Suppressor macrophage treated with lipopolysaccharide for 4 hours (primary cell): ENCODE results near the gene GALNT1.

Experiments
- DNase-seq: peaks from one replicate; pipeline ENCODE4 v3.0.0-alpha.2; 2020

GALNT1 gene

DNA sequence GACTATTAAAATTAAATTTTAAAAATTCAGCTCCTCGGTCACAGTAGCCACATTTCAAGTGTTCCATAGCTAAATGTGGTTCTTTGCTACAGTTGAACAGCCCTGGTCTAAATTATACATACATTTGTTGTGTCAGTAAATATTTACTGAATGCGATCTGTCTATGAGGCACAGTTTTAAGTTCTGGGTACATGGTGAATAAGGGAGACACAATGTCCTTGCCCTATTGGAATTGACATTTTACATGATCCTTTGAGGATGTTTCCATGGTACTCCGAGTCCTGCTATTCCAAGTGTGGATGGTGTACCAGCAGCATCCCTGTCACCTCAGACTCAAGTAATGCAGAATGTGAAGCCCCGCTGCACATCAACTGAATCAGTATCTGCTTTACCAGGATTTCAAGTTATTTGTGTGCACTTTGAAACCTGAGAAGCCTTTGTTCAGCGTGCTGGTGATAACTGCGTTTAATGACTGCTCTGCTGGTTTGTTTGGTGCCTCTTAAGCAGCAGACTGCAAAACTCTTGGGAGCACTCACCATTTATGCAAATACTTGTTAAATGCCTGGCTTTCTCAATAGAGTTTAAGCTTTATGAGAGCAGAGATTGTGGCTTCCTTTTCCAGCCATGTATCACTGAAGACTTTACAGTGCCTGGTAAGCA, 1.5 kb downstream of the GALNT1 start:
- DNase-seq, result no peak

DNA sequence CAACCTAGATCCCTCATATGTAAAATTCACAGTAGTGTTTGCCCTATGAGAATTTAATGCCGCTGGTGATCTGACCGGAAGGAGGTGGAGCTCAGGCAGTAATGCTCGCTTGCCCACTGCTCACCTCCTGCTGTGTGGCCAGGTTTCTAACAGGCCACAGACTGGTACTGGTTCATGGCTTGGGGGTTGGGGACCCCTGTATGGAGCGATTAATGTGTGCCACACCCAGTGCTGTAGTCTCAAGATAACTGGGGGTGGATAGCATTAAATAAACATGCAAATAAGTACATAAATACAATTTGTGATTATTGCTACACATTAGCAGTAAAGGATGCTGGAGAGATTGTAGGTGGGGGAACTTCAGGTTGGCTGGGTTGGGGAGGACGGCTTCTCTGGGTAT, 3.2 kb downstream of the GALNT1 start:
- no peak for DNase-seq

DNA sequence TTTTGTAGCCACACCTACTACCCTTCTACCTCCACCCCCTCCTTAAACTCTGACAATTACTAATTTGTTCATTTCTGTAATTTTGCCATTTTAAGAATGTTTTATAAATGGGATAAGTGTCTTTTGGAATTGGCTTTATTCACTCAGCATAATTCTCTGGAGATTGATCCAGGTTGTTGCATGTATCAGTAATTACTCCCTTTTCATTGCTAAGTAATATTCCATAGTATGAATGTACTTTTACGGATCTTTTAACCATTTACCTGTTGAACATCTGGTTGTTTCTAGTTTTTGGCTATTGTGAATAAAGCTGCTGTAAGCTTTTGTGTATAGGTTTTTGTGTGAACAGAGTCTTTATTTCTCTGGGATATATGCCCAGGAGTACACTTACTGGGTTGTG, 4.1 kb downstream of the GALNT1 start:
- no peak for DNase-seq

DNA sequence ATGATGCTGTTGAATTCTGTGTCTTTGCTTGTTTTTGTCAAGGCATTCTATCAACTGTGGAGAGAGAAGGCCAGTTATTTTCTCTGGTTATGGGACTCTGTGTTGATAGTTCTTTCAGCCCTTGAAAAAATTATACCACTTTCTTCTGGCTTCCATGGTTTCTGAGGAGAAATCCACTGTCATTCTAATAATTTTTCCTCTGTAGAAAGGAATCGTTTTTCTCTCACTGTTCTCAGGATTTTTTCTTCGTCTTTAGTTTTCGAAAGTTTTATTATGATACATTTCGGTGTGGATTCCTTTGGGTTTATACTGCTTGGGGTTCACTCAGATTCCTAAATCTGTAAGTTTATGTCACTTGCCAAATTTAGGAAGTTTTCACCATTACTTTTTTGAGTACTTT, 6.6 kb downstream of the GALNT1 start:
- DNase-seq, result no peak

DNA sequence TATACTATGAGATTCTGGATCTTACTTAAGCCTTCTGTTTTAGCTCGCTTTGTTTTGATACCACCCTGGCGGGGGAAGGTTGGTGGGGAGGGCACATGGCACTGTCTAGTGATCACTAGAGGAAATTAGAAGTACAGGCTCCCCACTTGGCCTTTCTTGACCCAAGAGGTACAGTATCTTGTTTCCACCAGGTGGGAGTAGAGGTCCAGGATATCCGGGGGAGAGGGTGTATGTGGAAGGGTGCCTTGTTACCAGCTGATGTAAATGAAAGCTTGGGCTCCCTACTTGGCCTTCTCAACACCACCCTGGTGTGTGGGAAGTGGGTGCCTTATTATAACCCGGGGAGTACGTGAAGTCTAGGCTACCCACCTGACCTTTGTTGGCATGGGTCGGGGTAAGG, 7.5 kb downstream of the GALNT1 start:
- no peak for DNase-seq

DNA sequence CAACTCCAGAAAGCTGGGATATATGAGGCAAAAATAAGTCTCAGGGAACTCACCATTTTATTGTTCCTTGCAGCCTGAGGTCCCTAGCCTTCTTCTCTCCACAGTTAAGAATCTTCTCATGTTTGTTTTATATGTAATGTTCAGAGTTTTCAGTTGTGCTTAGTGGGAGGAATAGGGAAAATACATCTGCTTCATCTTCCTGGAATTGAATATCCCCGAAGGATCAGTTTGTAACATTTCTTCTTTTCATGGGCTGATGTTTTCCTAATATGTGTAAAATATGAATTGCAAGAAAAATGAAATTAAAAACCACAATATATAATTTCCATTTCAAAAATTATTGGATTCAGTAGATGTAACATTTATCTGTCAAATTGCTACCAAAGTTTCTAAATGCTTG, 8.0 kb downstream of the GALNT1 start:
- DNase-seq, result no peak

DNA sequence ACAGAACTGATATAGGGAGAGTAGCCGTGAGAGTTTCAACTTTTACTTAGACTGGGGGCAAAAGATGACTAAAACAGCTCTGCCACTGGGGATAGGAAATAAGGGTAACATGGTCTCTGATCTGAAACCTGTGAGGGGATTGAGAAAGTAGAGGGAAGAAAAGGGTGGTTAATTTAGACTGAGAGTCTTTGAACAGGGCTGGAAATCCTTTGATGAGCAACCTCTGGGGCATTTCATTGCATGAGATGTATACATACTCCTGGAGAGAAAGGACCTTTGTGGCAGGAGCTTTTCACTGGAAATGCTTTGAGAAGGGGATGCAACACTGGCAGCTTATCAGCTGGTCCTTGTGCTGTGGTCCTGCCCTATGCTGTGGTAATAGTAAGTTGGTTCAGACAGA, 9.4 kb downstream of the GALNT1 start:
- DNase-seq, result no peak

DNA sequence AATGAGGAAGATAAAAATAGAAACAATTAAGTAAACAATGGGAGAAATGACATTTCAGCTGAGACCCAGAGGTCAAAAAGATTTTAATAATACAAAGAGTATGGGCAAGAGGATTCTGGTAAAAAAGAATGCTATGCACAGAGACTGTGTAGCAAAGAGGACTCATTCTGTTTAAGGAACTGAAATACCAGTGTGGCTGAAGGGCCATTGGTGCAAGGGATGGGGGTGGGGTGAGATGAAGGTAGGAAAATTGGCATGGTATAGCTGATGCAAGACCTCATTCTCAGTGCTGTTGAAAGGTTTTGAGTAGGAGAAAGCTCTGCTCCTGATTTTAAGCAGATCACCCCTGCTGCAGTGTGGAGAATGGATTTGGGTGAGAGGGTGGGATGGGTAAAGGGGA, 10.8 kb downstream of the GALNT1 start:
- DNase-seq, result peak; percentile 37

DNA sequence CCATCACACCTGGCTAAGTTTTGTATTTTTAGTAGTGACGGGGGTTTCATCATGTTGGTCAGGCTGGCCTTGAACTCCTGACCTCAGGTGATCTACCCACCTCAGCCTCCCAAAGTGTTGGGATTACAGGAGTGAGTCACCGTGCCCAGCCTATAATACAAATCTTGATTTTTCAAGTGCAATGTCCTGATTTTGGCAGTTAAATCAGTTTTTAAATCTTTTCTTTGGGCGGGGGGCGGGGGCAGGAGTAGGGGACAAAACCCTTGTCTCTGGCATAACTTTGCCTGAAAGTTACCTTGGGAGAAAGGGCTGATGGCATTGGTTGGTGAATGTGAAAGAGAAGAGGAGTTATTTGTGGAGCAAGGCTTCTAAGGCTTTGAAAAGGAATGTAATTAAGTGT, 12.3 kb downstream of the GALNT1 start:
- DNase-seq, result no peak

DNA sequence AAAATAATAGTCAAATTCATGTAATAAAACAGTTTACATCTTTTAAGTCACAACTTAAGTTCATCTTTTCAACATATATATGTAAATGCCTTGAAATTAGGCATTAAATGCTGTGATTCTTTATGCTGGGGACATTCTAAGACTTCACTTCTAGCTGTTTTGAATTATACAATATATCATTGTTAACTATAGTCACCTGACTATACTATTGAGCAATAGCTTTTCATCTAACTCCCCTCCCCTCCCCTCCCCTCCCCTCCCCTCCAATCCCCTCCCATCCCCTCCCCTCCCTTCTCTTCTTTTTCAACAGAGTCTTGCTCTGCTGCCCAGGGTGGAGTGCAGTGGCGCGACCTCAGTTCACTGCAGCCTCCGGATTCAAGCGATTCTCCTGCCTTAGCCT, 16.2 kb downstream of the GALNT1 start:
- no peak for DNase-seq

DNA sequence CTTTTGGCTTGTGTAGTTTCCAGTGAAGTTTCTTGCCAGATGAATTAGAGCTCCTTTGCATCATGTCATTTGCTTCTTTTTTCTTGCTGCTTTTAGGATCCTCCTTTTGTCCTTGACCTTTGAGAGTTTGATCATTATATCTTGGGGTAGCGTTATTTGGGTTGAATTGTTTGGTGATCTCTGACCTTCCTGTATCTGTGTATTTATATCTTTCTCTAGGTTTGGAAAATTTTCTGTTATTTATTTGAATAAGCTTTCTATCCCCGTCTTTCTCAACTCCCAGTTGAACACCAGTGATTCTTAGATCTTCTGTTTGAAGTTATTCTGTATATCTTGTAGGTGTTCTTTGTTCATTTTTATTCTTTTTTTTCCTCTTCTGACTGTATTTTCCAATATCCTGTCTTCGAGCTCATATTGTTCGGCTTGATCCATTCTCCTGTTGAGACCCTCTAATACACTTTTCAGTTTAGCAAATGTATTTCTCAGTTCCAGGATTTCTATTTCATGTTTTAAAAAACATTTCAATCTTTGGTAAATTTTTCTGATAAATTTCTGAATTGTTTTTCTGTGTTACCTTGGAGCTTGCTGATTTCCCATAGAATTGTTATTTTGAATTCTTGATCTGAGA, 20.8 kb downstream of the GALNT1 start:
- no peak for DNase-seq

DNA sequence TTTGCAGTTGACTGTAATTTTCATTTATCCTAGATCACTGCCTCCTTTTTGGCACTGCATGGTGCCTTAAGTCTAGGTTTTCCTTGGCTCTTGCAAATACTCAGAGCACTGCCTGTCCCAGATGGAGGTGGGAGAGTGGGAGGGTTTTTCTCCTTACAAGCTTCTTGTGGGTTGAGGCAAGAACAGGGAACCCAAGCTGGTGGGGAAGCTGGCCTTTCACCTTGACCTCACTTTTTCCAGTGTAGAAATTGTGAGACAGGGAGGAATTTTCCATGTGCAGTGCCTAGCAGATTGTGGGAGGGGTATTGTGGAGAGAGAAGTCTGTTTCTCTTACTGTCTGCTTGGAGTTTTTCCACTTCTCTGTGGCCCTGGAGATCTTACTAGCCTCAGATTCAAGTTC, 21.5 kb downstream of the GALNT1 start:
- no peak for DNase-seq

DNA sequence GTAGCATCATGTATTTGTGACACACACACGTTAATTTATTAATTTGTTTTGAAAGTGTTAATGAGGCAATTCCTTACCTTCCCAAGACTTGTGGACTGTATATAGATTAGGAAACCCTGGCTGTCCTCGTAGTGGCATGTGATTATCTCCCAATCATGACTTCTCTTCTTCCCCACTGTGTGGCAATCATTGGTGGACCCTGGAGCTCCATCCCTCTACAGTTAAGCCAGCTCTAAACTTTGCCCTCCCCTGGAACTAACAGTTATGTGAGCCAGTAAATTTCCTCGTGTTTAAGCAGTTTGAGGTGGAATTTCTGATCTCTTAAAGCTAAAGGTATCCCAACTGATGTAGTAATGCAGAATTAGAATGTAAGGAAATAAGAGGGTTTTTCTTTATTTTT, 22.0 kb downstream of the GALNT1 start:
- no peak for DNase-seq

DNA sequence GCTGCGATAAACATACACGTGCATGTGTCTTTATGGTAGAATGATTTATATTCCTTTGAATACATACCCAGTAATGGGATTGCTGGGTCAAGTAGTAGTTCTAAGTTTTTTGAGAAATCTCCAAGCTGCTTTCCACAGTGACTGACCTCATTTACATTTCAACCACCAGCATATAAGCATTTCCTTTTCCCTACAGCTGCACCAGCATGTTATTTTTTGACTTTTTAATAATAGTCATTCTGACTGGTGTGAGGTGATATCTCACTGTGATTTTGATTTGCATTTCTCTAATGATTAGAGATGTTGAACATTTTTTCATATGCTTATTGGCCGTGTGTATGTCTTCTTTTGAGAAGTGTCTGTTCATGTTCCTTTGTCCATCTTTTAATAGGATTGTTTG, 22.8 kb downstream of the GALNT1 start:
- no peak for DNase-seq

DNA sequence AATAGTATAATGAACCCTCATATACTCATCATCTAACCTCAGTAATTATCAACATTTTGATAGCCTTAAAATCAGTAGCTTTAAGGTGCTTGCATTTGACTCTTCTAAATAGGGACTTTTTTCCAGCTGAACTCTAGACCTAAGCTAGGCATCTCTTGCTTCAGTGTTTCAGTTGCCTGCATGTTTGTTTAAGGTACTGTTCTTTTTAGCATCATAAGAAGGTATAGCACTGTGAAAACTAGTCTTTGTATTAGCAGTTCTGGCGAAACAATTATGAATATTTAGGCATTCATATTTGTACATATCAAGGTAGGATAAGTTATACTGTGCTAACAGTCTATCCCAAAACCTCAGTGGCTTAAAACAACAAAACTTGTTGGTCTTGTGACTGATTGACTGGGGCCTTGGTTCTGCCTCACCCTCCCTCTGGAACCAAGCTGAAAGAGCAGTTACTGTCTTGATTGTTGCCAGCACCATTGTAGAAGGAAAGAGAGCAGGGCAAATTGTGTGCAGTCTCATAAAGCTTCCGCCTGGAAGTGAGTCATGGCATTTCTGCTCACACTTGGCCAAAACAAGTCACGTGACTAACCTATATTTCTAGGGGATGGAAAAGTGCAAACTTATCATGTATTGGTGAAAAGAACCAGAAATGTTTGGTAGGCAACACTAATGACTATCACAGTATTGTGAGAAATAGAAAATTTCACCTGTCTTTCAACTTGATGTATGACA, 24.3 kb downstream of the GALNT1 start:
- no peak for DNase-seq

DNA sequence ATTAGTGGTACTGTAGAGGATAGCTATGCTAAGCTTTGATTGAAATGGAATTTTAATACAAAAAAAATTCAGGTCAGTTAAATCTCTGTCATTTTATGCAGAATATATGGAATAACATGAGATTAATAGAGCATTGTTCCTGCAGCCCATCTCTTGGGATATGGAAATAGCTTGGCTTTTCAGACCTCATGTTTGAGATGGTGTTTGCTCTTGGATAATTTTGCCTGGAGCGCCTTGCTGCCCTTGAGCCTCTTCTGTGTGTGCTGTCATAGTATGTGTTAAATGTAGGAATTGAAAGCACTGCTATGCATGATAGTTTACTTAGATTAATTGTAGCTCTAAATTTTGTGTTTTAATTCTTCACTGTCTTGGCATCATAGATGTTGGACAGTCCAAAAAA, 27.7 kb downstream of the GALNT1 start:
- DNase-seq, result no peak

DNA sequence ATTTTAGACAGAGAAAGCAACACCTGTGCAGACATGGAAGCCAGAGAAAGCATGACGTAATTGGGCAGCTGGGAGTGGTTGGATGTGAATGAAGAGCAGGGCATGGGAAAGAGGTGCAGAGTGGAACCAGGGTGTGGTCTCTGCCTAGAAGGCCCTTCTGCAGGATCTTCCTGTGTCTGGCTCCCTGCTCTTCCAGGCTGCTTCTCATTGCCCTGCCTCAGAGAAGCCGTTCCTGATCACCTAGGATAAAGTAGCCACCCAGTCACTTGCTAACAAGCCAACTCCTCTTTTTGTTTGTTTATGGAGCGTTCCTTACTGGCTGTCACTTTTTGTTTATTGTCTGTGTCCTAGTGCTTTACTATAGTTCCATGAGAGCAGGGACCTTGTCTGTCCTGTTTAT, 28.5 kb downstream of the GALNT1 start:
- DNase-seq, result no peak

DNA sequence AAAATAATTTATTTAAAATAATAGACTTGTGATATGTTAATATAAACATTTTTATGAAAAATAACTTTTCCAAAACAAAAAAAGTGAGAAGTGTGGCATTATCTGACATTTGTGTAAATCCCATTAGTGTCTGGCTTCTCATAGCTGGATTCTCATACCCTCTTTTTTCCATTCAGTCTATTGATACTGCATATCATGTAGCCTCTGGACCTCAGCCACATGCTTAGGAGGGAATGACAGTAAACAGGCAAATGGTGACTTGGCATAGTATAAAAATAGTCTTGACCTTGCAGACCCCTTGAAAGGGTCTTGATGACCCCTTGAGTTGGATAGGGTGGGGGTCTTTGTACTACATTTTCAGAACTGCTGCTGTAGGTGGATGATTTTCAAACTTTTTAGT, 29.2 kb downstream of the GALNT1 start:
- no peak for DNase-seq

DNA sequence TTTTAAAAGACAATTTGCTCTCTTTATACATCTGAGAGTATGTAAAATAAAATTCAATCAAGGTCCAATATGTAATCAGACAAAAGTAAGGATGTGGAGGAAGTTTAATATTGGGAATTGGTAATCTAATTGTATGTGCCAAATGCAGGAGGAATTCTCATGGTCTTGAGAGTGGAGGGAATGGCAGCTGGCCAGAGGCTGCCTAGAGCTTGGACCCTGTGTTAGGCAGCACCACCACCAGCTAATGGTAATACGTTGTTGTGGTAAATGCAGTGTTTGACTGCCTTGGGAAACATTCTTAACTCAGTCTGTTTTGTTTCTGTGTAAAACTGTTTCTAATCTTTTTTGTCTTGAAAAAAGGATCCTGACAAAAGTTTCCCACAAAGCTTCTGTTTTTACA, 30.0 kb downstream of the GALNT1 start:
- DNase-seq, result no peak

DNA sequence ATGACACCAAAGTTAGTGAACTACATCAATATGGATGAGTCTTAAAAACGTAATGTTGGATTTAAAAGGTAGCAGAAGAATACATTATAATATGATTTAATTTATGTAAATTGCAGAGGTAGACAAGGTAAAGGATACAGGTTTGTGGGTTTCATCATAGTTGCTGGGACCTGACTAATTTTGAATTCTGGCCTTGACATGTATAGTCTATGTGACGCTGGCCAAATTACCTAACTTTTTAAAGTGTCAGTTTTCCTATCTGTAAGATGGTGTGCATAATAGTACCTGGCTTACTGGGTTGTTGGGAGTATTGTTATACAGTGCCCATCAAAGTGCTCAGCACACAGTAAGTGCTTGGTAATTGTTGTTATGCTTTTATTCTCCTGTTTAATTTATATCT, 34.5 kb downstream of the GALNT1 start:
- no peak for DNase-seq

DNA sequence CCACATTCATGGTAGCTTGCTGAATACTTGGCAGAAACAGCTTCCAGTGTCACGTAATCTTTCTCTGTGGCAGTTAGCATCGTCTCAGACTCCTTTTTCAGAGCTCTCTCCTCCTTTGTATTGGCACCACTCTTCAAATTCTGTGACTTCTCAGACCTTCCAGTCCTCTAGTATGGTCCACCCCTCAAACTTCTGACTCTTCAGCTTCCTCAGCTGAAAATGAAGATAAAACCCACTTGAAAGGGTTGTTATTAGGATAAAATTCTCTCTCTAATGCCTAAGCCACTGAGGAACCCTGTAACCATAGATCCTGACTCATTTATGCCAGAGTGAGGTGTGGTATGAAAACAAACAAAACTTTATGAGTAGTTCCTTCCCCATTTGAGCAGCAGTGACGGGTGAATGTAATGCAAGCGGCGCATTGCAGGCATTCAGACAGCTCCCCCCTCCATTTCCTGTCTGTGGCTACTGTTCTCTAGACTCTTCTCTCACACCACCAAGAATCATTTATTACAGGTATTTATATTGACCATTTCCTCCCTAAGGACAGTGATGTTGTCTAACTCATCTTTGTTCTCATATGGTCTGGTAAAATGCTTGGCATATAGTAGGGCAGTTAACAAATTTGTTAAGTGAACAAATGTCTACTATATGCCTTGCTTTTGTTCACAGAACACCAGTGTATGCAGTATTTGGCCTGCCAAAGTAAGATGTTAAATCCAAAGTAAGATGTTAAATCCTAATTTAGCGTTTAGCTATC, 35.3 kb downstream of the GALNT1 start:
- peak; percentile 85 for DNase-seq

DNA sequence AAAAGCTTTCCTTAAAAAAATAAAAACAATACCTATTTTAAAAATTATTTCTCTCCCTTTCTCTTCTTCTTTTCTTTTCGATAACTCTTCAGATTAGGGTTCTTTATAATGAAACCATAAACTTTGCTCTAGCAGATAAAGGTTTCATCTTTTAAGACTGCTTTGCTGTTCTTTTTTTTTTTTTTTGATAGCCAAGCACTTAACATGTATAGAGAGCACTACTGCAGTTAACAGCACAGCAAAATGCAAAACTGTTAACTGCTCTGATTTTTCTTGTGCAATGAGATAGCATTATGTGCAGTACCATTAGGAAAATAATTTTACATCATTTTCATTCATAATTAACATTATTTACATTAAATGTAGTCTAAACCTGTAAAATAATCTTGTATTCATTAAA, 36.3 kb downstream of the GALNT1 start:
- no peak for DNase-seq

DNA sequence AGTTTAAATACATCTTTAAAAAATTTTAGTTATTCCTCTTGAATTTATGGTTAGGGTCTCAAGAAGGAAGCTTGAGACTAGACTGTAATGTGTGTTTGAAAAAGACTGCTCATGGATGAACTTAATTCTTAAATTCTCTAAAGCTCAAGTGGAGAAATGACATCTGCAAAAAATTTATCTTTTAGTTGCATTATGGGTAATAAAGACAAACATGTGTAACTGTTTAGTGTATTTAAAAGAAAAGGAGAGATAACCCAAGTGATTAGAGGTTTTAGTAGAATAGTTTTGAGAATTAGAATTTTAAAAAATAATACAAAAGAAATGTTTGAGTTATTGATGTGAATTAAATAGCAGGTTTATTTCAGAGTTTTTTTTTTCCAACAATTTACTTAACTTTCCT, 36.7 kb downstream of the GALNT1 start:
- DNase-seq, result no peak

DNA sequence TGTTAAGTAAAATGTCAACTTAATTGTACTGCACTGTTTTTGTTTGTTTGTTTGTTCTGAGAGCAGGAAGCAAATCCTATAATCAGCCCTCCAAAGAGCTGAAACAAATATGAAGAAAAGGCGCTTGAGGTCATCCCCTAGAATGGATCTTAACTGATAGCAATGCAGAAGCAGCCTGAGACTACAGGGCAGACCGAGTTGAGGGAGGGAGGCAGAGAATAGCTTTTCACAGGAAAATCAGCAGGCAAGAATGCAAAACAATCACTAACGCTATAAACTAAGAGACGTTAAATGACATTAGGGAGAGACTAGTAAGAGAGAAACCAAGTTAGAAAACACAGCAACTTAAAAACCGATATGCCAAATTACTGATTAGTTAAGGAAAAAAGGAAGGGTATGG, 37.2 kb downstream of the GALNT1 start:
- no peak for DNase-seq
